Activated B cell treated with CpG ODN at 0.5 μM for 24 hours (primary cell): ENCODE results near the gene LST1. TPM values are rescaled to one million over a fixed set of nuclear protein-coding genes. Genes with fewer than 3 reads are reported as not detected.

Experiments
- ATAC-seq: fragments of 200-7000 bp; cut with Tn5 transposase; one replicate; pipeline ENCODE4 v1.10.0; 2021; ENCODE audit warnings: low read depth, mild to moderate bottlenecking, moderate library complexity
- CTCF ChIA-PET: fragments of 350-600 bp; sonication (Branson Sonifier 250); formaldehyde crosslinking; loops from one replicate; lab custom pipeline; 2021; ENCODE audit warnings: antibody characterized with exemption; lab: Charles Lee
- POLR2A ChIA-PET: fragments of 350-600 bp; sonication (Branson Sonifier 250); formaldehyde crosslinking; loops from one replicate; lab custom pipeline; 2021; ENCODE audit warnings: antibody characterized with exemption; lab: Charles Lee
- DNase-seq: peaks from one replicate; pipeline ENCODE4 v3.0.0; 2022
- H3K27ac Mint-ChIP-seq: one replicate; pipeline ENCODE4 v1.8.0; 2020; ENCODE audit warnings: mixed read lengths
- H3K27me3 Mint-ChIP-seq: one replicate; pipeline ENCODE4 v1.8.0; 2021; ENCODE audit warnings: mixed read lengths
- H3K36me3 Mint-ChIP-seq: one replicate; pipeline ENCODE4 v1.8.0; 2021; ENCODE audit warnings: low read depth, mixed read lengths
- H3K4me1 Mint-ChIP-seq: one replicate; pipeline ENCODE4 v1.8.0; 2021; ENCODE audit warnings: mixed read lengths
- H3K4me3 Mint-ChIP-seq: one replicate; pipeline ENCODE4 v1.8.0; 2020; ENCODE audit warnings: mild to moderate bottlenecking, mixed read lengths
- H3K9me3 Mint-ChIP-seq: one replicate; pipeline ENCODE4 v1.8.0; 2020; ENCODE audit warnings: mixed read lengths
- intact Hi-C: fragments of 100-400 bp; cut with micrococcal nuclease; formaldehyde crosslinking; loops from one replicate; pipeline ENCODE4 v1.15.1; 2024
- total RNA-seq: library from RNA; stranded (reverse); gene quantifications from 2 replicates; pipeline ENCODE4 v1.2.3, GENCODE V29; 2022
- TF ChIP-seq, protein P1 (sequence below): fragments of 200-600 bp; IDR thresholded peaks from one replicate; pipeline ENCODE4 v1.8.0; 2022; ENCODE audit warnings: antibody characterized with exemption, mild to moderate bottlenecking

The LST1 gene
- total RNA-seq, 1 donor from 2014 or later: 8.4 TPM

DNA sequence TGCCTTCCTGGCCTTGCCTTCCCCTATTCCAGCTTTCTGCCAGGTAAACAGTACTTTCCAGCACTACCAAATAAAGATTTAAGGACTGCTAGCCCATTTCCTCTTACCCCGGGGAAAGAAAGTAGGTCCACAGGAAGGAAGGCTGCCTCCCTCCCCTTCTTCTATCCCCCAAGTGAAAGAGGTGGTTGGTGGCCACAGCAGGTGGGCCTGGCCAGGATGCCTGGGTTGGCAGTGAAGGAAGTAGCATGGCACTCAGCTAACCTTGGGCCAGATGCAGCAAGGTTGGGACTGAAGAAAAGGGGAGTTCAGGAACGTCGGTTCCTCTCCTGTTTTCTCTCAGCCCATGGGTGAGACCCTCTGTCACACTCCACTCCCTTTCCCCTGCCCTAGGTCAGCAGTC lies 29.8 kb upstream of the LST1 start:
- TF ChIP-seq, protein P1, sequence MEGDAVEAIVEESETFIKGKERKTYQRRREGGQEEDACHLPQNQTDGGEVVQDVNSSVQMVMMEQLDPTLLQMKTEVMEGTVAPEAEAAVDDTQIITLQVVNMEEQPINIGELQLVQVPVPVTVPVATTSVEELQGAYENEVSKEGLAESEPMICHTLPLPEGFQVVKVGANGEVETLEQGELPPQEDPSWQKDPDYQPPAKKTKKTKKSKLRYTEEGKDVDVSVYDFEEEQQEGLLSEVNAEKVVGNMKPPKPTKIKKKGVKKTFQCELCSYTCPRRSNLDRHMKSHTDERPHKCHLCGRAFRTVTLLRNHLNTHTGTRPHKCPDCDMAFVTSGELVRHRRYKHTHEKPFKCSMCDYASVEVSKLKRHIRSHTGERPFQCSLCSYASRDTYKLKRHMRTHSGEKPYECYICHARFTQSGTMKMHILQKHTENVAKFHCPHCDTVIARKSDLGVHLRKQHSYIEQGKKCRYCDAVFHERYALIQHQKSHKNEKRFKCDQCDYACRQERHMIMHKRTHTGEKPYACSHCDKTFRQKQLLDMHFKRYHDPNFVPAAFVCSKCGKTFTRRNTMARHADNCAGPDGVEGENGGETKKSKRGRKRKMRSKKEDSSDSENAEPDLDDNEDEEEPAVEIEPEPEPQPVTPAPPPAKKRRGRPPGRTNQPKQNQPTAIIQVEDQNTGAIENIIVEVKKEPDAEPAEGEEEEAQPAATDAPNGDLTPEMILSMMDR: no peak
- DNase-seq: no peak
- H3K4me1 Mint-ChIP-seq: peaks cover 73% of the 10 kb centered on the region
- POLR2A ChIA-PET: interaction anchor here (0.9 to 9.2 kb wide), 10 partner anchors 8 to 1761 kb away, joined by 3 to 580 read pairs (median 4); partner anchors contain the start of genes ABHD16A, C6orf47, LST1 and LTA
- CTCF ChIA-PET: interaction anchor here (21.5 to 25.8 kb wide), 2 partner anchors 22 to 42 kb away, joined by 611 to 773 read pairs; partner anchors contain the start of genes LST1, LTA, LTB and NCR3
- no peaks in the 10 kb centered on the region for H3K27me3 Mint-ChIP-seq
- H3K36me3 Mint-ChIP-seq: peaks cover 13% of the 10 kb centered on the region
- no peak overlapping the region for H3K4me3 Mint-ChIP-seq
- intact Hi-C loops: no loop called here
- H3K9me3 Mint-ChIP-seq: no peaks in the 10 kb centered on the region
- ATAC-seq: no peak
- peak overlapping the region; percentile 41 for H3K27ac Mint-ChIP-seq

DNA sequence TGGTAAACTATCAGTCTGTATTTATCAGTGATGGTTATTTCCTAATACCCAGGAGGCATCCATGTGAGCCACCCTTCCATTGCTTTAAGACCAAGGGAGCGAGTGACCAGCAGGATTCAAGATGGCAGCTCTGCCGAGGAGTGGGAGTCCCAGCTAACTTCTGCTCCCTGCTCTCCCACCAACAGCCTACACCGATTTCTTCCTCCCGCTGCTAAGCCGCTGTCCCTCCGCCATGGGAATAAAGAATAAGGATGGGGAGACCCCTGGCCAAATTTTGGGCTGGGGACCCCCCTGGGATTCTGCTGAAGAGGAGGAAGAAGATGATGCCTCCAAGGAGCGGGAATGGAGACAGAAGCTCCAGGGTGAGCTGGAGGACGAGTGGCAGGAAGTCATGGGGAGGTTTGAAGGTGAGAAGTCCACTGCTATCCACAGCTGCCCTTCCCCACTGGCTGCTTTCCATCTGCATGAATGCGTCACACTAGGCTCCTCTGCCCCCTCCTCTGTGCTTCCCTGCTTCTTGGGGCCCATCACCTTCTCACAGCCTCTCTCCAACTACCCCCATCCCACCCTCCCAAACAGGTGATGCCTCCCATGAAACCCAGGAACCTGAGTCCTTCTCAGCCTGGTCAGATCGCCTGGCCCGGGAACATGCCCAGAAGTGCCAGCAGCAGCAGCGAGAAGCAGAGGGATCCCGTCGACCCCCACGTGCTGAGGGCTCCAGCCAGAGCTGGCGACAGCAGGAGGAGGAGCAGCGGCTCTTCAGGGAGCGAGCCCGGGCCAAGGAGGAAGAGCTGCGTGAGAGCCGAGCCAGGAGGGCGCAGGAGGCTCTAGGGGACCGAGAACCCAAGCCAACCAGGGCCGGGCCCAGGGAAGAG lies 28.4 kb upstream of the LST1 start:
- Mint-ChIP-seq H3K4me1 (peaks cover 78% of the 10 kb centered on the region), H3K4me3 (peak overlapping the region; percentile 83), H3K27ac (peak overlapping the region; percentile 30), H3K36me3 (peaks cover 13% of the 10 kb centered on the region), H3K27me3 (no peaks in the 10 kb centered on the region), H3K9me3 (no peaks in the 10 kb centered on the region)
- intact Hi-C loops: no loop called here
- DNase-seq (no peak), ATAC-seq (no peak)
- CTCF ChIA-PET: interaction anchor here (21.5 to 25.8 kb wide), 2 partner anchors 21 to 40 kb away, joined by 611 to 773 read pairs; partner anchors contain the start of genes LST1, LTA, LTB and NCR3
- POLR2A ChIA-PET: interaction anchor here (0.7 to 9.2 kb wide), 14 partner anchors 9 to 340 kb away, joined by 3 to 580 read pairs (median 13); partner anchors contain the start of genes ABHD16A, ATP6V1G2, BAG6 and C6orf47
- TF ChIP-seq, protein P1: no peak

DNA sequence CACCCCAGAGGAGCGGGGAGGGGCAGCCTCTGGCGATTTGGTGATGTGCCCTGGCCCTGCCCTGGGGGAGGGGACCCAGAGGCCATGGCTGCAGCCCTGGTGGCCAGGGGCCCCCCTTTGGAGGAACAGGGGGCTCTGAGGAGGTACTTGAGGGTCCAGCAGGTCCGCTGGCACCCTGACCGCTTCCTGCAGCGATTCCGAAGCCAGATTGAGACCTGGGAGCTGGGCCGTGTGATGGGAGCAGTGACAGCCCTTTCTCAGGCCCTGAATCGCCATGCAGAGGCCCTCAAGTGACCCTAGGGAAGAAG lies 27.8 kb upstream of the LST1 start:
- H3K4me1 Mint-ChIP-seq: peaks cover 84% of the 10 kb centered on the region
- no peaks in the 10 kb centered on the region for H3K27me3 Mint-ChIP-seq
- TF ChIP-seq, protein P1: no peak
- H3K27ac Mint-ChIP-seq: peak overlapping the region; percentile 94
- intact Hi-C loops: no loop called here
- no peak for DNase-seq
- CTCF ChIA-PET: interaction anchor here (21.5 to 25.8 kb wide), 2 partner anchors 20 to 40 kb away, joined by 611 to 773 read pairs; partner anchors contain the start of genes LST1, LTA, LTB and NCR3
- POLR2A ChIA-PET: interaction anchor here (1.0 to 9.2 kb wide), 13 partner anchors 7 to 274 kb away, joined by 4 to 580 read pairs (median 19); partner anchors contain the start of genes ATP6V1G2, BAG6, C6orf47 and DDX39B
- H3K36me3 Mint-ChIP-seq: peaks cover 16% of the 10 kb centered on the region
- H3K4me3 Mint-ChIP-seq: peak overlapping the region; percentile 83
- no peak for ATAC-seq
- H3K9me3 Mint-ChIP-seq: no peaks in the 10 kb centered on the region

DNA sequence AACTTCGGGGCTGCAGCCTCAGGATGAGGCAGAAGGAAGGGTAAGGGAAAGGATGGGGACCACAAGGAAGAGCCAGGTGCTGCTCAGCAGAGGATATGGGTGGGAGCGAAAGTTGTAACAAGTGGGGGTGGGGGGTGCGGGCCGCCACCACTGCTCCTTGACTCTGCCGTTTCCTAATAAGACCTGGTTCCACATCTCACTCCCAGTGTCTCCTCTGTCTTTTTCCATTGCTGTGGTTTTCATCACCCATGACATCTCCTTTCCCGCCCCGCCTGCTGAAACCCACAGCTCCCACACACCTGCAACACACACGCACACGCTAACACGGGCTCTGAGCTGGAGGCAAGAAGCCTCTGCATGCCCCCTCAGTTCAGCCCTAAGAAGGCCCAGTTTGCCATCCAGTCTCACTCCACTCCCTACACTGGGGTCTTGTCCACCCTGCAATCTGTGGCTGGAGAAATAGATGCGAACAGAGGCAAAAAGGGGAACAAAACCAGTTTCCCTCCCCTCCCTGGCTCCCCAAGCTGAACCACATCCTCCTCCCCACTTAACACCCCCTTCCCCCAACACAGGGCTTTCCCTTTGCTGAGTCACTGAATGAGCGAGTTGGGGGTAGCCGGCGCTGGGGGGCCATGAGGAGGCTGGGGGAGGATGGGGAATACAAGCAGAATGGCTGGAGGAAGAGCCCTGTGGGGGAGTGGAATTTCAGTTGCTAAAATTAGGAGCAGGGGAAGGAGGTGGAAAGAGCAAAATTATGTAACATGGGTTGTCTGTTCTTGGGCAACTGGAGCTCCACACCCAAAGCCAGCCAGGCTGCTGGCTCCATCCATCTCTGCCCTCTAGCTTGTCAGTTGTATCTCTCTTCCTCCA lies 27.2 kb upstream of the LST1 start:
- H3K27ac Mint-ChIP-seq: peak overlapping the region; percentile 94
- peaks cover 20% of the 10 kb centered on the region for H3K36me3 Mint-ChIP-seq
- TF ChIP-seq, protein P1: no peak
- ATAC-seq: peak; percentile 43
- peaks cover 90% of the 10 kb centered on the region for H3K4me1 Mint-ChIP-seq
- H3K27me3 Mint-ChIP-seq: no peaks in the 10 kb centered on the region
- ChIA-PET POLR2A (interaction anchor here (0.6 to 9.2 kb wide), 17 partner anchors 8 to 304 kb away, joined by 3 to 580 read pairs (median 8); partner anchors contain the start of genes ABHD16A, ATP6V1G2, BAG6 and C6orf47), CTCF (interaction anchor here (2.1 to 25.8 kb wide), 3 partner anchors 9 to 39 kb away, joined by 20 to 773 read pairs (median 611); partner anchors contain the start of genes LST1, LTA, LTB and NCR3)
- DNase-seq: peak; percentile 58
- intact Hi-C loops: loop anchor here (1.0 kb wide), 2 partner anchors 12 to 21 kb away; partner anchors contain the start of gene NFKBIL1
- H3K4me3 Mint-ChIP-seq: peak overlapping the region; percentile 83
- no peaks in the 10 kb centered on the region for H3K9me3 Mint-ChIP-seq
